K562 (cell line): ENCODE data around the gene ABCC10. TPM values are rescaled to one million over a fixed set of nuclear protein-coding genes. Genes with fewer than 3 reads are reported as not detected.

Experiments used
- ATAC-seq: fragments of 200-7000 bp; cut with Tn5 transposase; 3 replicates; pipeline ENCODE4 v1.9.1; 2020; ENCODE audit warnings: moderate library complexity
- BruUV-seq: library from RNA; stranded (reverse); fragments of 400-500 nt; replicated peaks from 2 replicates; lab custom pipeline; 2021; lab: Mats Ljungman, UMichigan
- CTCF ChIA-PET: fragments of 300-600 bp; formaldehyde crosslinking; extraction: SDS; loops from one replicate; lab custom pipeline; 2021; ENCODE audit warnings: low intra/inter-chr PET ratio; lab: Yijun Ruan, JAX
- POLR2A ChIA-PET: fragments of 300-600, 350-650 bp; sonication (Branson Sonifier 250); formaldehyde crosslinking; extraction: SDS; loops from one replicate; lab custom pipeline; 2021; ENCODE audit warnings: antibody characterized with exemption, inconsistent platforms; lab: Yijun Ruan, JAX
- DNase-seq, 4 experiments: peaks; one replicate each; pipeline versions ENCODE4 v3.0.0 to v3.0.0-alpha.2; 2011 to 2018; ENCODE audit warnings: low spot score in 3 of 4, mixed read lengths in 3 of 4; ENCODE audit errors: extremely low read depth in 1 of 4
- FAIRE-seq: peaks from 2 replicates; lab custom pipeline; 2011; peaks lifted over from hg19 to GRCh38; lab: Jason Lieb, UNC
- H2AFZ ChIP-seq: 2 replicates; pipeline ENCODE4 v1.6.0; 2011; ENCODE audit warnings: low read depth, low read length, control low read depth, inconsistent platforms
- H3K27ac ChIP-seq: fragments of 200-600 bp; 3 replicates; pipeline ENCODE4 v1.8.0; 2011; ENCODE audit warnings: low read depth, mild to moderate bottlenecking, control low read depth, inconsistent platforms, low read length, moderate library complexity, mixed read lengths; ENCODE audit errors: extremely low read depth
- H3K27me3 ChIP-seq, 2 experiments: fragments of 300-600 bp in 1 of 2; 2 replicates in 1 of 2; 3 replicates in 1 of 2; pipeline versions ENCODE4 v1.6.0 to v1.8.0; 2011; ENCODE audit warnings: inconsistent platforms in 2 of 2, low read length in 2 of 2, mild to moderate bottlenecking in 1 of 2, mixed read lengths in 1 of 2, moderate library complexity in 1 of 2; ENCODE audit not compliant: control insufficient read depth in 2 of 2, insufficient read depth in 2 of 2
- H3K36me3 ChIP-seq: fragments of 300-600 bp; 3 replicates; pipeline ENCODE4 v1.8.0; 2011; ENCODE audit warnings: mild to moderate bottlenecking, low read length, inconsistent platforms; ENCODE audit not compliant: control insufficient read depth, insufficient read depth
- H3K4me1 ChIP-seq, 2 experiments: fragments of 200-600 bp in 1 of 2; replicated peaks in 1 of 2; 2 replicates in 1 of 2; 3 replicates in 1 of 2; pipeline versions ENCODE4 v1.5.1 to v1.8.0; 2011; ENCODE audit warnings: inconsistent platforms in 2 of 2, low read length in 2 of 2, mild to moderate bottlenecking in 1 of 2, mixed read lengths in 1 of 2, moderate library complexity in 1 of 2; ENCODE audit not compliant: control insufficient read depth in 2 of 2, insufficient read depth in 2 of 2
- H3K4me2 ChIP-seq: 2 replicates; pipeline ENCODE4 v1.6.1; 2011; ENCODE audit warnings: low read length, control low read depth, inconsistent platforms, mixed read lengths; ENCODE audit not compliant: insufficient read depth
- H3K4me3 ChIP-seq: fragments of 200-600 bp; sonication (generic), shearing (Covaris generic); 2 replicates; pipeline ENCODE4 v1.5.1; 2016; ENCODE audit warnings: control low read depth, inconsistent platforms
- H3K79me2 ChIP-seq: fragments of 200-600 bp; 3 replicates; pipeline ENCODE4 v1.8.0; 2011; ENCODE audit warnings: low read length, inconsistent platforms; ENCODE audit not compliant: control insufficient read depth, insufficient read depth
- H3K9ac ChIP-seq, 2 experiments: 2 replicates each; pipeline versions ENCODE4 v1.6.0 to v1.6.1; 2011; ENCODE audit warnings: low read depth in 2 of 2, low read length in 2 of 2, control low read depth in 1 of 2, inconsistent platforms in 1 of 2, mild to moderate bottlenecking in 1 of 2, mixed read lengths in 1 of 2; ENCODE audit not compliant: insufficient read depth in 1 of 2
- H3K9me1 ChIP-seq: one replicate; pipeline ENCODE4 v1.6.0; 2011; ENCODE audit warnings: inconsistent platforms, mild to moderate bottlenecking, low read length, moderate library complexity; ENCODE audit not compliant: control insufficient read depth, insufficient read depth
- H3K9me3 ChIP-seq: replicated peaks from 2 replicates; pipeline ENCODE4 v1.5.1; 2011; ENCODE audit warnings: low read depth, low read length, inconsistent platforms; ENCODE audit not compliant: control insufficient read depth, insufficient read depth
- H4K20me1 ChIP-seq: replicated peaks from 2 replicates; pipeline ENCODE4 v1.6.1; 2011; ENCODE audit warnings: low read length, inconsistent platforms, mixed read lengths; ENCODE audit not compliant: control insufficient read depth, insufficient read depth
- BCOR ChIP-seq: fragments of 450-650 bp; IDR thresholded peaks from 2 replicates; pipeline ENCODE4 v1.6.1; 2016
- ELK1 ChIP-seq: sonication (generic); formaldehyde crosslinking; IDR thresholded peaks from 2 replicates; pipeline ENCODE4 v1.8.1; 2022; ENCODE audit warnings: missing genetic modification reagents
- FOXK2 ChIP-seq, 2 experiments: fragments of 450-650 bp; IDR thresholded peaks in 1 of 2; conservative IDR thresholded peaks in 1 of 2; 2 replicates each; pipeline ENCODE4 v1.6.1; 2016; ENCODE audit warnings: low read depth in 2 of 2, mild to moderate bottlenecking in 1 of 2
- MTA1 ChIP-seq: fragments of 450-650 bp; IDR thresholded peaks from 2 replicates; pipeline ENCODE4 v1.6.1; 2017; ENCODE audit warnings: borderline replicate concordance
- RBM25 ChIP-seq: fragments of 200-400 bp; formaldehyde crosslinking; IDR thresholded peaks from 2 replicates; pipeline ENCODE4 v1.6.1; 2018; ENCODE audit warnings: low read length, low read depth, moderate library complexity; ENCODE audit not compliant: severe bottlenecking
- SMAD3 ChIP-seq: fragments of 450-650 bp; formaldehyde crosslinking; conservative IDR thresholded peaks from 2 replicates; pipeline ENCODE4 v1.4.0; 2020; ENCODE audit warnings: mild to moderate bottlenecking
- SMARCA5 ChIP-seq: fragments of 450-650 bp; IDR thresholded peaks from 2 replicates; pipeline ENCODE4 v1.6.1; 2016
- VEZF1 ChIP-seq: fragments of 200-800 bp; sonication (Bioruptor generic); IDR thresholded peaks from 2 replicates; pipeline ENCODE4 v1.6.1; 2017; ENCODE audit warnings: missing genetic modification characterization, missing compliant biosample characterization
- ZBED1 ChIP-seq: IDR thresholded peaks from 2 replicates; pipeline ENCODE4 v1.6.1; 2014
- ZNF3 ChIP-seq: fragments of 250-450 bp; sonication (Bioruptor Pico); IDR thresholded peaks from 2 replicates; pipeline ENCODE4 v1.5.0; 2021; ENCODE audit warnings: mild to moderate bottlenecking, moderate library complexity
- ZNF347 ChIP-seq: fragments of 450-650 bp; formaldehyde crosslinking; IDR thresholded peaks from 2 replicates; pipeline ENCODE4 v1.4.0; 2020; ENCODE audit warnings: low read depth, mild to moderate bottlenecking, moderate library complexity
- ZNF41 ChIP-seq: fragments of 250-450 bp; sonication (Bioruptor Pico); conservative IDR thresholded peaks from 2 replicates; pipeline ENCODE4 v1.4.0; 2020; ENCODE audit warnings: mild to moderate bottlenecking
- WGBS: fragments of 100-300 bp; shearing (Covaris generic); methylation state at CpG from one replicate; pipeline ENCODE4 v1.1.6; 2016; ENCODE audit warnings: low coverage, mixed read lengths; ENCODE audit not compliant: insufficient coverage; ENCODE audit errors: missing lambda C conversion rate; 5-methylcytosine and 5-hydroxymethylcytosine counted together
- in situ Hi-C: fragments of 300-500 bp; cut with MboI; formaldehyde crosslinking; loops from 4 replicates; pipeline ENCODE4 v1.15.0; 2018; ENCODE audit warnings: inconsistent platforms, mixed read lengths
- intact Hi-C: fragments of 100-400 bp; cut with micrococcal nuclease; formaldehyde crosslinking; loops from 2 replicates; pipeline ENCODE4 v1.14.2; 2022
- polyA plus RNA-seq, 8 experiments: library from polyadenylated mRNA; depleted of rRNA in 4 of 8; stranded (reverse) in 5 of 8; unstranded in 3 of 8; fragments of >200 nt; fragmentation: Nextera tagmentation in 2 of 8; fragmentation: Illumina TruSeq in 1 of 8; extraction: Ambion mirVana in 2 of 8; extraction: Trizol in 1 of 8; gene quantifications; 2 replicates each; pipeline versions ENCODE4 v1.2.1 to v1.2.3, GENCODE V29; 2011 to 2014; ENCODE audit warnings: inconsistent platforms in 1 of 8, missing spikeins in 1 of 8
- total RNA-seq, 7 experiments: library from RNA; depleted of rRNA in 6 of 7; stranded (reverse); fragments of >200 nt in 6 of 7; fragmentation: Illumina TruSeq in 2 of 7; extraction: Trizol in 2 of 7; gene quantifications; 2 replicates each; pipeline versions ENCODE4 v1.2.1 to v1.2.3, GENCODE V29; 2011 to 2021; ENCODE audit warnings: low replicate concordance in 1 of 7
- TF ChIP-seq, protein P1 (sequence below): sonication (generic); formaldehyde crosslinking; IDR thresholded peaks from 2 replicates; pipeline ENCODE4 v1.9.0; 2022; ENCODE audit warnings: mild to moderate bottlenecking, missing genetic modification reagents

ABCC10 gene
- total and polyA plus RNA-seq, 9 of the 15 experiments (the other 6 are each of a cell fraction or from before 2014, with no cell fraction given), result 2.4 to 29.1 (median 13.7) TPM

DNA sequence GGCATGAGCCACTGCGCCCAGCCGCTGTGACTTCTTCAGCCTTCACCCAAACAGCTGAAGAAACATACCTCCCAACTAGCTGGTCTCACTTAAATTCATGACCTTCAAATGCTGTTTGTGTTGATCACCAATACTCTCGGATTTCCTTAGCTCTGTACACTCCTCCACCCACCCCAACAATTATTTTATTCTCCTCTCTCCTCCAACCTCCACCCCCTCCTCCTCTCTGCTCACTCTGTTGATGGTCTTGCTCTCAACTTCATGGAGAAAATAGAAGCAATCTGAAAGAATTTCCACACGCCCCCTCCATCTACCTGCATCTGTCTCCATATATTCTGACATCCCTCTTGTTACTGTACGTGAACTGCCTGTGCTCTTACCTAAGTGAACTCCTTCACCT lies 34.6 kb downstream of the ABCC10 start:
- peak; percentile 28; the same call in 1 of the 3 replicates for ATAC-seq
- H3K4me3 ChIP-seq, result no peak overlapping the region
- intact Hi-C loops, result no loop called here
- no peaks in the 10 kb centered on the region for H4K20me1 ChIP-seq
- no peak for TF ChIP-seq ZNF347 (CRISPR knock-in tag)
- no peak for TF ChIP-seq ELK1 (CRISPR knock-in tag)
- TF ChIP-seq, all 486 proteins: peak for 0
- Histone ChIP-seq H3K36me3 (no peaks in the 10 kb centered on the region), H3K79me2 (no peaks in the 10 kb centered on the region), H2AFZ (no peak overlapping the region), H3K27ac (no peak overlapping the region), H3K4me1 (no peaks in the 10 kb centered on the region), H3K27me3 (peaks cover 11 to 15% of the 10 kb centered on the region in 2 experiments; a peak in 3 of 5 replicates), H3K4me2 (no peak overlapping the region), H3K9me1 (no peaks in the 10 kb centered on the region), H3K9ac (no peak overlapping the region), H3K9me3 (no peaks in the 10 kb centered on the region)
- in situ Hi-C loops, result no loop called here
- 7% methylated on average over 5 of the region's 5 CpGs for WGBS
- FAIRE-seq (no peak), DNase-seq (no peak)
- ChIA-PET POLR2A (interaction anchor here (0.6 to 0.7 kb wide), 2 partner anchors 9 to 17 kb away, joined by 3 read pairs; no protein-coding TSS in a partner anchor), CTCF (no interaction called here)
- BruUV-seq, result no TSS peak

DNA sequence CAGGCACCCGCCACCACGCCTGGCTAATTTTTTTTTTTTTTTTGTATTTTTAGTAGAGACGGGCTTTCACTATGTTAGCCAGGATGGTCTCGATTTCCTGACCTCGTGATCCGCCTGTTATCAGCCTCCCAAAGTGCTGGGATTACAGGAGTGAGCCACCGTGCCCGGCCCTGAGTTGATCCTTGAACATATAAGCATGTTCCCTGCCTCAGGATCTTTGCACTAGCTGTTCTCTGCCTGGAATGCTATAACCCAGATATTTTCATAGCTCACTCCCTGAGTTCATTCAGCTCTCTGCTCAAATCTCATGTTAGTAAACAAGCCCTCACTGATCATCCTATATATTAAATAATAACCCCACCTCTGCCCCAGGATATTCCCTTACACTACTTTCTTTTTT lies 37.0 kb downstream of the ABCC10 start:
- POLR2A ChIA-PET, result interaction anchor here (0.6 to 2.0 kb wide), 5 partner anchors 9 to 196 kb away, joined by 3 to 5 read pairs (median 3); partner anchors contain the start of gene TJAP1
- Histone ChIP-seq H3K9me1 (no peaks in the 10 kb centered on the region), H4K20me1 (no peaks in the 10 kb centered on the region), H2AFZ (no peak overlapping the region), H3K4me3 (no peak overlapping the region), H3K79me2 (no peaks in the 10 kb centered on the region), H3K4me2 (no peak overlapping the region), H3K9me3 (no peaks in the 10 kb centered on the region), H3K27me3 (peaks cover 11 to 15% of the 10 kb centered on the region in 2 experiments; a peak in 3 of 5 replicates), H3K27ac (no peak overlapping the region), H3K9ac (no peak overlapping the region), H3K4me1 (no peaks in the 10 kb centered on the region; a peak in 2 of 5 replicates), H3K36me3 (no peaks in the 10 kb centered on the region)
- intact Hi-C loops (no loop called here), in situ Hi-C loops (no loop called here)
- DNase-seq (no peak), ATAC-seq (no peak), FAIRE-seq (no peak)
- CTCF ChIA-PET, result interaction anchor here (0.6 kb wide), 2 partner anchors 21 to 1200 kb away, joined by 3 to 4 read pairs; no protein-coding TSS in a partner anchor
- WGBS, result 13% methylated on average over 6 of the region's 8 CpGs
- BruUV-seq, result no TSS peak
- TF ChIP-seq BCOR (peak; percentile 33; the same call in 1 of the 2 replicates), MTA1 (no peak), RBM25 (peak; percentile 80), SMARCA5 (0 out of 2 replicates have a peak, but pooled peaks have one; percentile 44), SMAD3 (no peak), ZBED1 (no peak), FOXK2 (conservative IDR thresholded peaks at IDR 0.05 in 1 of 2, IDR thresholded peaks at IDR 0.05 in 1 of 2; ENCODE audit: low read depth in 2 of 2) (no peak), ZNF41 (CRISPR knock-in tag) (no peak), VEZF1 (CRISPR knock-in tag) (no peak), ZNF3 (CRISPR knock-in tag) (no peak)
- TF ChIP-seq, protein P1, sequence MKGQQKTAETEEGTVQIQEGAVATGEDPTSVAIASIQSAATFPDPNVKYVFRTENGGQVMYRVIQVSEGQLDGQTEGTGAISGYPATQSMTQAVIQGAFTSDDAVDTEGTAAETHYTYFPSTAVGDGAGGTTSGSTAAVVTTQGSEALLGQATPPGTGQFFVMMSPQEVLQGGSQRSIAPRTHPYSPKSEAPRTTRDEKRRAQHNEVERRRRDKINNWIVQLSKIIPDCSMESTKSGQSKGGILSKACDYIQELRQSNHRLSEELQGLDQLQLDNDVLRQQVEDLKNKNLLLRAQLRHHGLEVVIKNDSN (CRISPR knock-in tag), result no peak
